Activated CD8-positive, alpha-beta T cell treated with anti-CD3 and anti-CD28 coated beads for 36 hours (primary cell): ENCODE measurements around the gene MYZAP. TPM values are rescaled to one million over a fixed set of nuclear protein-coding genes. Genes with fewer than 3 reads are reported as not detected.

Experiments used
- ATAC-seq: fragments of 200-7000 bp; cut with Tn5 transposase; one replicate; pipeline ENCODE4 v1.10.0; 2021; ENCODE audit warnings: mild to moderate bottlenecking, moderate library complexity
- CTCF ChIA-PET: fragments of 350-600 bp; sonication (Branson Sonifier 250); formaldehyde crosslinking; loops from one replicate; lab custom pipeline; 2021; ENCODE audit warnings: antibody characterized with exemption; lab: Charles Lee
- POLR2A ChIA-PET: fragments of 350-600 bp; sonication (Branson Sonifier 250); formaldehyde crosslinking; loops from one replicate; lab custom pipeline; 2021; ENCODE audit warnings: antibody characterized with exemption; lab: Charles Lee
- DNase-seq: peaks from one replicate; pipeline ENCODE4 v3.0.0-alpha.2; 2020
- H3K27ac Mint-ChIP-seq: one replicate; pipeline ENCODE4 v1.8.0; 2021; ENCODE audit warnings: mild to moderate bottlenecking, mixed read lengths
- H3K27me3 Mint-ChIP-seq: one replicate; pipeline ENCODE4 v1.8.0; 2021; ENCODE audit warnings: mixed read lengths
- H3K36me3 Mint-ChIP-seq: one replicate; pipeline ENCODE4 v1.8.0; 2021; ENCODE audit warnings: low read depth, mixed read lengths
- H3K4me1 Mint-ChIP-seq: one replicate; pipeline ENCODE4 v1.8.0; 2021; ENCODE audit warnings: low read depth, mixed read lengths
- H3K4me3 Mint-ChIP-seq: one replicate; pipeline ENCODE4 v1.8.0; 2021; ENCODE audit warnings: mild to moderate bottlenecking, moderate library complexity, mixed read lengths
- H3K9me3 Mint-ChIP-seq: one replicate; pipeline ENCODE4 v1.8.0; 2021; ENCODE audit warnings: mixed read lengths
- intact Hi-C: fragments of 100-400 bp; cut with micrococcal nuclease; formaldehyde crosslinking; loops from one replicate; pipeline ENCODE4 v1.10.0; 2022
- total RNA-seq, 2 experiments: library from RNA; stranded (reverse); gene quantifications; one replicate each; pipeline ENCODE4 v1.2.3, GENCODE V29; 2021
- TF ChIP-seq, protein P1 (sequence below): fragments of 200-600 bp; IDR thresholded peaks from one replicate; pipeline ENCODE4 v1.8.0; 2022; ENCODE audit warnings: antibody characterized with exemption, mild to moderate bottlenecking

The MYZAP gene
- total RNA-seq, 2 experiments from 2014 or later, result not detected

DNA sequence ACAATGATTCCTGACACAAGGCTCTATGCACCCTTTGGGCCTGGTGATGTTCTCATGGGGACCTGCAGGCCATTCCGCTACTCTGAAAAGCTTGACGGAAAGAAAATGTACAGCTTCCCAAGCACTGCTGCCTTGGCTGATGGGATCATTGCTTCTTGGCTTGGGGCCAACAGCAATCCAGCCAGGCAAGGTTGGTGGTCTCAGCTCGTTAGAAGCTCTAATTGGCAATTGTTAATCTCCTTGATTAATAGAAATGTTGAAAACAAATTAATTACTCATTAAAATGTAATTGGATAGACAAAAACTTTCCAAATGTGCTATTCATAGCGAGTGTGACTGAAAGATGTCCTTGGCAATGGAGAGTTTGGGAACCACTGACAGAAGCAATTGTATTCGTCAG, 16.3 kb upstream of the MYZAP start:
- DNase-seq (no peak), ATAC-seq (no peak)
- no peak overlapping the region for H3K4me3 Mint-ChIP-seq
- TF ChIP-seq, protein P1, sequence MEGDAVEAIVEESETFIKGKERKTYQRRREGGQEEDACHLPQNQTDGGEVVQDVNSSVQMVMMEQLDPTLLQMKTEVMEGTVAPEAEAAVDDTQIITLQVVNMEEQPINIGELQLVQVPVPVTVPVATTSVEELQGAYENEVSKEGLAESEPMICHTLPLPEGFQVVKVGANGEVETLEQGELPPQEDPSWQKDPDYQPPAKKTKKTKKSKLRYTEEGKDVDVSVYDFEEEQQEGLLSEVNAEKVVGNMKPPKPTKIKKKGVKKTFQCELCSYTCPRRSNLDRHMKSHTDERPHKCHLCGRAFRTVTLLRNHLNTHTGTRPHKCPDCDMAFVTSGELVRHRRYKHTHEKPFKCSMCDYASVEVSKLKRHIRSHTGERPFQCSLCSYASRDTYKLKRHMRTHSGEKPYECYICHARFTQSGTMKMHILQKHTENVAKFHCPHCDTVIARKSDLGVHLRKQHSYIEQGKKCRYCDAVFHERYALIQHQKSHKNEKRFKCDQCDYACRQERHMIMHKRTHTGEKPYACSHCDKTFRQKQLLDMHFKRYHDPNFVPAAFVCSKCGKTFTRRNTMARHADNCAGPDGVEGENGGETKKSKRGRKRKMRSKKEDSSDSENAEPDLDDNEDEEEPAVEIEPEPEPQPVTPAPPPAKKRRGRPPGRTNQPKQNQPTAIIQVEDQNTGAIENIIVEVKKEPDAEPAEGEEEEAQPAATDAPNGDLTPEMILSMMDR, result no peak
- no peaks in the 10 kb centered on the region for H3K9me3 Mint-ChIP-seq
- H3K27me3 Mint-ChIP-seq, result peaks cover 8% of the 10 kb centered on the region
- H3K36me3 Mint-ChIP-seq, result no peaks in the 10 kb centered on the region
- ChIA-PET POLR2A (no interaction called here), CTCF (interaction anchor here (1.0 to 1.4 kb wide), 2 partner anchors 14 to 15 kb away, joined by 3 to 4 read pairs; no protein-coding TSS in a partner anchor)
- intact Hi-C loops, result no loop called here
- H3K4me1 Mint-ChIP-seq, result no peaks in the 10 kb centered on the region
- no peak overlapping the region for H3K27ac Mint-ChIP-seq

DNA sequence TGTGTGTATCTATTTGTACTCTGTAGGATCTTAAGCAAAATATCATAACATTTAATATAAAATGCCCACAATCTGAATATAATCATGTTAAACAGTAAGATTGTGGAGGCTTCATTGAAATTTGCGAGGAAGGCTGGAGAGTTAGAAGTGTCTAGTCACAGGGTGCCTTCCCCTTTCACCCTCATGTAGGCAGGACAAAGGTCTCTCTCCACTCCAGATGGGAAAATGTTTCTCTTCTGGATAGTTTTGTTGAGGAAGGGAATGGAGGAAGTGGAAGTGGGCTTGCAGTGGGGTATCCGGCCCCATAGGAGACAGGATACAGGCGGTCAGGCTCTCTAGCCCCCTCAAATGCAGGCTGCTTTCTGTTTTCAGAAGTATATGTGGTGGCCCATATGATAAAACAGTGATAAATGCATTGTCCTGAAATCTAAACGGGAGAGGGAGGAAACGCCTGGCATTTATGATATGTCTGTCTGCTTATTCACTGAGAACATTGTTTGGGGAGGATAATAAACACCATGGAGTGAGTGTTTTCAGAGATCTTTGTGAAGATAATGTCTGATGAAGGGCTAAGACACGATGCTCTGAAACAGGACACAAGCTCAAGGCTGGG, 13.3 kb upstream of the MYZAP start:
- peaks cover 6% of the 10 kb centered on the region for H3K36me3 Mint-ChIP-seq
- ChIA-PET POLR2A (no interaction called here), CTCF (no interaction called here)
- ATAC-seq (no peak), DNase-seq (no peak)
- no peak overlapping the region for H3K4me3 Mint-ChIP-seq
- H3K4me1 Mint-ChIP-seq, result no peaks in the 10 kb centered on the region
- no peak overlapping the region for H3K27ac Mint-ChIP-seq
- TF ChIP-seq, protein P1, result no peak
- intact Hi-C loops, result no loop called here
- H3K9me3 Mint-ChIP-seq, result peaks cover 9% of the 10 kb centered on the region
- peaks cover 16% of the 10 kb centered on the region for H3K27me3 Mint-ChIP-seq

DNA sequence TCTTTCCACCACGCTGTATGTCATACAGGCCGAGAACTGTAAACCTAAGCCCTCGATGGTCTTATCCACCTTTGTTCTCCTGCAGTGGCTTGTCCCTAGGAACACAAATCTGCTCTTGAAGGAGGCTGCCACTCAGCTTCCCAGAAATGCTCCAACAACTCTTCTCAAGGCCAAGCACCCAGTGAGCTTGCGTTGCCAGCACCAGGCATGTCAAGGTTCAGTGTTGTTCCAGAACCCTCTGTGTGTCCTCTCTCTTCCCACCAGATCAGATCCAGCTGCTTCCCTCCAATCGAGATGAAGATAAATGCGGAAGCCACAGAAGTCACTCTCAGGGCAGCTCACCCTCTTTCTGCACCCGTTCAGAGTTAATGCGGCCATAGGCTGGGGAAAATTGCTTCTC, 11.3 kb upstream of the MYZAP start:
- H3K27ac Mint-ChIP-seq, result no peak overlapping the region
- peaks cover 23% of the 10 kb centered on the region for H3K27me3 Mint-ChIP-seq
- H3K36me3 Mint-ChIP-seq, result peaks cover 8% of the 10 kb centered on the region
- ATAC-seq (no peak), DNase-seq (no peak)
- peaks cover 13% of the 10 kb centered on the region for H3K9me3 Mint-ChIP-seq
- POLR2A ChIA-PET, result interaction anchor here (0.7 kb wide), 1 partner anchor 504 kb away, joined by 3 read pairs; no protein-coding TSS in a partner anchor
- TF ChIP-seq, protein P1, result no peak
- H3K4me1 Mint-ChIP-seq, result no peaks in the 10 kb centered on the region
- H3K4me3 Mint-ChIP-seq, result no peak overlapping the region
- CTCF ChIA-PET, result interaction anchor here (0.7 kb wide), 1 partner anchor 20 kb away, joined by 3 read pairs; no protein-coding TSS in a partner anchor
- intact Hi-C loops, result no loop called here

DNA sequence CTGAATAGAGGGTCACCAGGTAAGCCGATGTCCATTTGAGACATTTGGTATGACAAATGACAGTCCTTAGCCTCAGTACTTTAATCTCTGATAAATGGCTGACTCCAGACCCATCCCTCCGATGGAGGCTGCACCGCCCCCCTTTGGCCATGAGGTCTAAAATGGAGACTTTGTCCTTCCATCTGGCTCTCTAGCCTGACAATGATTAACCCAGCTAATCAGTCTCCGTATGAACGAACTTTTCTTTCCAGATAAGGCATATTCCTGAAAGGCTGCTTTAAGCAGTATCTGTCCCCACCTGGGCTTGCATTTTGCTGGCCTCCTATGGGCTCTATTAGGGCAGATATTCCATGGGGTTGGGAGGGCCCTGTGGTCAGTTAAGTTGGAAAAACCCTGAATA, 10.8 kb upstream of the MYZAP start:
- H3K27me3 Mint-ChIP-seq, result peaks cover 23% of the 10 kb centered on the region
- H3K36me3 Mint-ChIP-seq, result peaks cover 8% of the 10 kb centered on the region
- CTCF ChIA-PET, result no interaction called here
- H3K27ac Mint-ChIP-seq, result no peak overlapping the region
- ATAC-seq (no peak), DNase-seq (no peak)
- POLR2A ChIA-PET, result interaction anchor here (0.7 kb wide), 1 partner anchor 505 kb away, joined by 3 read pairs; no protein-coding TSS in a partner anchor
- no peak overlapping the region for H3K4me3 Mint-ChIP-seq
- TF ChIP-seq, protein P1, result no peak
- intact Hi-C loops, result no loop called here
- H3K4me1 Mint-ChIP-seq, result no peaks in the 10 kb centered on the region
- peaks cover 13% of the 10 kb centered on the region for H3K9me3 Mint-ChIP-seq

DNA sequence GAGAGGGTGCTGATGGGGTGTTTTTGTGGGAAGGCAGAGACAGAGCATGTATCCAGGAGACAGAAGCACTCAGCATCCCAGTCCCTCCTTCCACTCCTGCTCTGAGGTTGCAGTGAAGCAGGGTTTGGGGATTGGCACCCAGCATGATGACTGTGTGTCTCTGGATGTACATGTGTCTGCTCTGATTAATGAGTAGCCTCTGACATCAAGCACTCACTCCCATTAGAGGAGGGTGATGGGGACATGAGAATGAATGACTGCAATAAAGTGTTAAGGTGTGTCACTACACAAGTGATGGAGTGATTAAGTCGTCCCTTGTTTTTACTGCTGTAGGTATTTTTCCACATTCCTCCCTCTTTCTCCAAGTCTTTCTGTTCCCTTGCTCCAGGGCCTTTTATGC, 9.6 kb upstream of the MYZAP start:
- CTCF ChIA-PET, result no interaction called here
- TF ChIP-seq, protein P1, result no peak
- peaks cover 23% of the 10 kb centered on the region for H3K27me3 Mint-ChIP-seq
- H3K9me3 Mint-ChIP-seq, result peaks cover 13% of the 10 kb centered on the region
- H3K4me1 Mint-ChIP-seq, result peaks cover 2% of the 10 kb centered on the region
- peaks cover 8% of the 10 kb centered on the region for H3K36me3 Mint-ChIP-seq
- POLR2A ChIA-PET, result no interaction called here
- H3K4me3 Mint-ChIP-seq, result no peak overlapping the region
- DNase-seq (no peak), ATAC-seq (no peak)
- H3K27ac Mint-ChIP-seq, result no peak overlapping the region
- intact Hi-C loops, result no loop called here
